SK-N-SH (cell line): ENCODE results near the gene GTF3C2. TPM values are rescaled to one million over a fixed set of nuclear protein-coding genes. Genes with fewer than 3 reads are reported as not detected.
"Not testable (repeated sequence)": the region's sequence is repeated elsewhere in the genome, so short reads cannot be mapped to it uniquely, and the experiment has no call there.

ENCODE experiments used
- CTCF ChIA-PET: fragments of 300-600, 350-600 bp; formaldehyde crosslinking; extraction: SDS; loops from one replicate; lab custom pipeline; 2021; lab: Yijun Ruan, JAX
- POLR2A ChIA-PET: fragments of 350-600 bp; sonication (Branson Sonifier 250); formaldehyde crosslinking; extraction: SDS; loops from one replicate; lab custom pipeline; 2020; ENCODE audit warnings: antibody characterized with exemption, inconsistent platforms; lab: Yijun Ruan, JAX
- DNase-seq: peaks from one replicate; pipeline ENCODE4 v3.0.0; 2012
- H2AFZ ChIP-seq: fragments of 200-600 bp; sonication (generic); 2 replicates; pipeline ENCODE4 v1.8.1; 2016; ENCODE audit warnings: antibody characterized with exemption, mild to moderate bottlenecking, low read depth
- H3F3A ChIP-seq: fragments of 200-600 bp; sonication (generic); replicated peaks from 2 replicates; pipeline ENCODE3; 2016; ENCODE audit warnings: antibody characterized with exemption, mild to moderate bottlenecking; ENCODE audit not compliant: insufficient read depth
- H3K27ac ChIP-seq, 2 experiments: fragments of 200-500 bp in 1 of 2; fragments of 200-600 bp in 1 of 2; sonication (Bioruptor generic) in 1 of 2; sonication (generic), shearing (Covaris generic) in 1 of 2; 2 replicates each; pipeline versions ENCODE4 v1.5.1 to v1.6.1; 2014 to 2016; ENCODE audit warnings: low read depth in 2 of 2, inconsistent platforms in 1 of 2, low read length in 1 of 2, mild to moderate bottlenecking in 1 of 2, mixed read lengths in 1 of 2
- H3K27me3 ChIP-seq: fragments of 200-600 bp; sonication (generic), shearing (Covaris generic); 2 replicates; pipeline ENCODE4 v1.6.1; 2016; ENCODE audit warnings: mixed run types; ENCODE audit not compliant: insufficient read depth
- H3K36me3 ChIP-seq, 2 experiments: fragments of 200-500 bp in 1 of 2; fragments of 200-600 bp in 1 of 2; sonication (Bioruptor generic) in 1 of 2; sonication (generic) in 1 of 2; replicated peaks in 1 of 2; 2 replicates each; pipeline versions ENCODE3 to v1.5.1; 2014 to 2016; ENCODE audit warnings: low read length in 1 of 2, mild to moderate bottlenecking in 1 of 2; ENCODE audit not compliant: insufficient read depth in 2 of 2, control insufficient read depth in 1 of 2
- H3K4me1 ChIP-seq, 2 experiments: fragments of 200-500 bp in 1 of 2; fragments of 200-600 bp in 1 of 2; sonication (Bioruptor generic) in 1 of 2; sonication (generic), shearing (Covaris generic) in 1 of 2; 2 replicates each; pipeline versions ENCODE4 v1.5.1 to v1.6.1; 2014 to 2016; ENCODE audit warnings: low read depth in 1 of 2, low read length in 1 of 2, mixed run types in 1 of 2; ENCODE audit not compliant: insufficient read depth in 2 of 2, control insufficient read depth in 1 of 2
- H3K4me2 ChIP-seq: fragments of 200-600 bp; sonication (generic), shearing (Covaris generic); 2 replicates; pipeline ENCODE4 v1.6.1; 2017; ENCODE audit warnings: mixed run types
- H3K4me3 ChIP-seq, 2 experiments: fragments of 200-500 bp in 1 of 2; fragments of 200-600 bp in 1 of 2; sonication (Bioruptor generic) in 1 of 2; sonication (generic), shearing (Covaris generic) in 1 of 2; 2 replicates each; pipeline versions ENCODE4 v1.5.1 to v1.8.1; 2014 to 2016; ENCODE audit warnings: low read depth in 2 of 2, inconsistent platforms in 1 of 2, low read length in 1 of 2, mild to moderate bottlenecking in 1 of 2, mixed read lengths in 1 of 2, moderate library complexity in 1 of 2
- H3K79me2 ChIP-seq: fragments of 200-600 bp; sonication (generic); 2 replicates; pipeline ENCODE4 v1.8.1; 2017; ENCODE audit warnings: mild to moderate bottlenecking; ENCODE audit not compliant: insufficient read depth
- H3K9ac ChIP-seq: fragments of 200-600 bp; sonication (generic); 2 replicates; pipeline ENCODE4 v1.6.1; 2017; ENCODE audit warnings: mixed run types
- H3K9me2 ChIP-seq: fragments of 200-600 bp; sonication (generic); 2 replicates; pipeline ENCODE4 v1.6.1; 2017; ENCODE audit warnings: mixed run types
- H3K9me3 ChIP-seq: fragments of 200-600 bp; sonication (generic); 2 replicates; pipeline ENCODE4 v1.6.1; 2017; ENCODE audit warnings: mixed run types, mild to moderate bottlenecking, moderate library complexity
- H4K20me1 ChIP-seq: fragments of 200-600 bp; sonication (generic); 2 replicates; pipeline ENCODE4 v1.6.1; 2017; ENCODE audit warnings: mild to moderate bottlenecking, mixed run types; ENCODE audit not compliant: insufficient read depth
- CHD2 ChIP-seq: fragments of 150-350 bp; IDR thresholded peaks from 2 replicates; pipeline ENCODE4 v1.6.1; 2018; ENCODE audit warnings: low read length; ENCODE audit not compliant: partially characterized antibody
- ELF1 ChIP-seq: IDR thresholded peaks from 2 replicates; pipeline ENCODE4 v1.4.0; 2012
- EZH2phosphoT487 ChIP-seq: fragments of 200-600 bp; sonication (generic); IDR thresholded peaks from 2 replicates; pipeline ENCODE4 v1.6.1; 2017; ENCODE audit warnings: low read depth, mixed run types, mild to moderate bottlenecking, antibody characterized with exemption, moderate library complexity, borderline replicate concordance
- FOSL2 ChIP-seq: IDR thresholded peaks from 2 replicates; pipeline ENCODE4 v1.4.0; 2012; ENCODE audit warnings: low read depth, mild to moderate bottlenecking, moderate library complexity, borderline replicate concordance
- FOXJ3 ChIP-seq: sonication (generic); formaldehyde crosslinking; IDR thresholded peaks from 2 replicates; pipeline ENCODE4 v1.5.1; 2020; ENCODE audit warnings: mild to moderate bottlenecking, missing genetic modification reagents
- FOXM1 ChIP-seq: IDR thresholded peaks from 2 replicates; pipeline ENCODE4 v1.4.0; 2012; ENCODE audit warnings: low read depth, mild to moderate bottlenecking
- GABPA ChIP-seq: IDR thresholded peaks from 2 replicates; pipeline ENCODE4 v1.4.0; 2012; ENCODE audit warnings: low read depth, mild to moderate bottlenecking
- GATA2 ChIP-seq: sonication (generic); formaldehyde crosslinking; IDR thresholded peaks from 2 replicates; pipeline ENCODE4 v1.5.0; 2020; ENCODE audit warnings: mild to moderate bottlenecking, missing genetic modification reagents
- IRF3 ChIP-seq: fragments of 150-350 bp; IDR thresholded peaks from 2 replicates; pipeline ENCODE4 v1.6.1; 2016; ENCODE audit warnings: mild to moderate bottlenecking, low read depth, low read length
- JUND ChIP-seq: IDR thresholded peaks from 2 replicates; pipeline ENCODE4 v1.4.0; 2012
- MAX ChIP-seq: IDR thresholded peaks from 2 replicates; pipeline ENCODE4 v1.4.0; 2012; ENCODE audit warnings: low read depth
- MEF2A ChIP-seq: IDR thresholded peaks from 2 replicates; pipeline ENCODE4 v1.4.0; 2012; ENCODE audit warnings: low read depth, borderline replicate concordance
- MXI1 ChIP-seq: IDR thresholded peaks from 2 replicates; pipeline ENCODE4 v1.6.1; 2012; ENCODE audit warnings: mild to moderate bottlenecking, low read depth, low read length, improper control_type of control experiment
- NFIC ChIP-seq: IDR thresholded peaks from 2 replicates; pipeline ENCODE4 v1.4.0; 2012; ENCODE audit warnings: borderline replicate concordance
- NRF1 ChIP-seq: IDR thresholded peaks from 2 replicates; pipeline ENCODE4 v1.6.1; 2012; ENCODE audit warnings: low read depth, mild to moderate bottlenecking, low read length
- PBX3 ChIP-seq: IDR thresholded peaks from 2 replicates; pipeline ENCODE4; 2012
- POLR2AphosphoS5 ChIP-seq: IDR thresholded peaks from 2 replicates; pipeline ENCODE4 v1.6.1; 2012; ENCODE audit warnings: low read depth, low read length
- RFX5 ChIP-seq: IDR thresholded peaks from 2 replicates; pipeline ENCODE4 v1.6.1; 2012; ENCODE audit warnings: mild to moderate bottlenecking, improper control_type of control experiment, low read length
- RXRA ChIP-seq: IDR thresholded peaks from 2 replicates; pipeline ENCODE4 v1.4.0; 2012; ENCODE audit warnings: low read depth, mild to moderate bottlenecking, borderline replicate concordance
- SMC3 ChIP-seq: IDR thresholded peaks from 2 replicates; pipeline ENCODE4 v1.6.1; 2012; ENCODE audit warnings: low read depth, low read length, improper control_type of control experiment
- TAF1 ChIP-seq: IDR thresholded peaks from 2 replicates; pipeline ENCODE4 v1.6.1; 2012; ENCODE audit warnings: low read depth, mild to moderate bottlenecking, low read length, moderate library complexity, borderline replicate concordance
- TCF12 ChIP-seq: IDR thresholded peaks from 2 replicates; pipeline ENCODE4 v1.4.0; 2012
- TEAD4 ChIP-seq: IDR thresholded peaks from 2 replicates; pipeline ENCODE4 v1.4.0; 2012; ENCODE audit warnings: mild to moderate bottlenecking, borderline replicate concordance; ENCODE audit not compliant: insufficient read depth
- USF1 ChIP-seq: IDR thresholded peaks from 2 replicates; pipeline ENCODE4 v1.4.0; 2012; ENCODE audit warnings: low read depth, borderline replicate concordance
- USF2 ChIP-seq: fragments of 150-350 bp; IDR thresholded peaks from 2 replicates; pipeline ENCODE4 v1.6.1; 2017; ENCODE audit warnings: antibody characterized with exemption, low read length, low read depth, borderline replicate concordance
- YY1 ChIP-seq: IDR thresholded peaks from 2 replicates; pipeline ENCODE4 v1.4.0; 2012; ENCODE audit warnings: low read depth, mild to moderate bottlenecking
- ZBTB33 ChIP-seq: IDR thresholded peaks from 2 replicates; pipeline ENCODE4 v1.4.0; 2012; ENCODE audit warnings: low read depth, borderline replicate concordance
- WGBS: methylation state at CpG from one replicate; pipeline ENCODE4 v1.1.6; 2017; ENCODE audit warnings: low lambda C conversion rate; 5-methylcytosine and 5-hydroxymethylcytosine counted together
- polyA plus RNA-seq, 3 experiments: library from polyadenylated mRNA; depleted of rRNA; stranded (reverse); fragments of >200 nt; gene quantifications; 2 replicates each; pipeline ENCODE4 v1.2.3, GENCODE V29; 2012

GTF3C2 gene
- polyA plus RNA-seq, 1 of the 3 experiments (the other 2 are of a cell fraction) = 65.8 TPM

GRCh38 chr2:27303093-27304025 lies 53.2 kb downstream of the GTF3C2 start (continued):
- peak; percentile 58; the same call in 1 of the 2 replicates for TF ChIP-seq RFX5
- TF ChIP-seq ZBTB33 = no peak
- TF ChIP-seq PBX3 = no peak
- no peak for TF ChIP-seq FOXJ3
- no peak for TF ChIP-seq EZH2phosphoT487
- TF ChIP-seq RXRA = no peak
- TF ChIP-seq TAF1 = no peak
- TF ChIP-seq USF2 = no peak
- TF ChIP-seq GABPA = no peak
- TF ChIP-seq USF1 = no peak
- TF ChIP-seq TEAD4 = no peak
- no peak for TF ChIP-seq GATA2
- TF ChIP-seq MEF2A = no peak
- TF ChIP-seq MXI1 = no peak
- no peak for TF ChIP-seq NRF1
- no peak for TF ChIP-seq YY1
- TF ChIP-seq MAX = no peak
- no peak for TF ChIP-seq FOXM1
- TF ChIP-seq POLR2AphosphoS5 = no peak
- peak; percentile 79 for TF ChIP-seq SMC3
- no peak for TF ChIP-seq TCF12
- no peak for TF ChIP-seq JUND
- TF ChIP-seq FOSL2 = no peak
- no peak for TF ChIP-seq CHD2
- TF ChIP-seq IRF3 = no peak
- no peak for TF ChIP-seq ELF1
- no peak for TF ChIP-seq NFIC

GRCh38 chr2:27300606-27301005 lies 56.0 kb downstream of the GTF3C2 start:
- H3K9me2 ChIP-seq, H3K9ac ChIP-seq, H3K4me3 ChIP-seq, POLR2A ChIA-PET, H2AFZ ChIP-seq, H3K79me2 ChIP-seq, H3K9me3 ChIP-seq, H3F3A ChIP-seq, H3K27ac ChIP-seq, H3K4me2 ChIP-seq, H3K36me3 ChIP-seq, H3K27me3 ChIP-seq, H3K4me1 ChIP-seq, H4K20me1 ChIP-seq, DNase-seq: not testable (repeated sequence)
- WGBS = 77% methylated on average over 4 of the region's 4 CpGs
- CTCF ChIA-PET = interaction anchor here (0.9 to 18.7 kb wide), 5 partner anchors 9 to 50 kb away, joined by 3 to 284 read pairs (median 7); partner anchors contain the start of gene TRIM54
